Suprapubic skin (tissue), 3 donors: ENCODE data around the gene DAW1.

ENCODE experiments used
- CTCF ChIP-seq, 2 donors: fragments of 200-600 bp in 1 of 2; fragments of 450-650 bp in 1 of 2; sonication (generic) in 1 of 2; IDR thresholded peaks; one replicate each; pipeline ENCODE4 v1.5.1; 2016 to 2019; ENCODE audit warnings: antibody characterized with exemption in 2 of 2, mild to moderate bottlenecking in 1 of 2, moderate library complexity in 1 of 2
- POLR2A ChIP-seq, 2 donors: fragments of 450-650 bp; IDR thresholded peaks; one replicate each; pipeline ENCODE4 v1.6.1; 2017; ENCODE audit warnings: antibody characterized with exemption in 2 of 2, mild to moderate bottlenecking in 2 of 2, moderate library complexity in 2 of 2

GRCh38 chr2:227828477-227828912, 42.9 kb upstream of the DAW1 start:
- no peak for TF ChIP-seq POLR2A (IDR thresholded peaks at IDR 0.05)
- TF ChIP-seq CTCF (IDR thresholded peaks at IDR 0.05): no peak
